ENCODE measurements around the gene SLC35F3. TPM values are rescaled to one million over a fixed set of nuclear protein-coding genes. Genes with fewer than 3 reads are reported as not detected.
"Not testable (repeated sequence)": the region's sequence is repeated elsewhere in the genome, so short reads cannot be mapped to it uniquely, and the experiment has no call there.

Gene SLC35F3
- polyA plus RNA-seq, 1 donor (not counting 4 experiments of a cell fraction or from before 2014, with no cell fraction given) = 13.8 TPM

DNA sequence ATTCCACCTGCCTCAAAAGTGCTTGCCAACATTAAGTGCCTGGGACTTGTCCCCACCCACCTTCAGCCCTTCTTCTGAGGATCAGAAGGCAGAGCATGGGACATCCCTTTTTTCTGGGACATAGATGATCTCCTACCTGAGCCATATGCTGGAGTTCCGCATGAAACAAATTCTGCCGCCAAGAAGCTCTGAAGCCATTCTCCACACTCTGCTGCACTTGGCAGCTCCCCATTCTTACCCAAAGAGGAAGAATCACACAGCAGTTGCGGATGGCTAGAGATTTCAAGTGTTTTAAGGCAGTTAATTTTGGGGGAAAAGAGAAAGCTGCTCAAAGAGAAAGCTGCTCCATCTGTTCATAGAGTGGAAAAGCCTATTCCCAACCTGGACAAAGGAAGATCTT lies 271.5 kb downstream of the SLC35F3 start:
- no peak overlapping the region for H3K4me3 ChIP-seq (ENCODE audit: control insufficient read depth in 2 of 3, extremely low read depth in 1 of 3, insufficient read depth in 2 of 3, low read depth in 1 of 3, low read length in 3 of 3)
- no peak overlapping the region for H3K9ac ChIP-seq (ENCODE audit: control insufficient read depth, extremely low read depth, insufficient read depth, low read length)
- FAIRE-seq (no peak), DNase-seq (ENCODE audit: low read depth, low spot score) (no peak)
- no peak overlapping the region for H3K27ac ChIP-seq (ENCODE audit: control insufficient read depth, insufficient read depth, low read length)
- H3K36me3 ChIP-seq (ENCODE audit: control insufficient read depth in 2 of 2, extremely low read depth in 1 of 2, insufficient read depth in 2 of 2, low read length in 2 of 2) = no peaks in the 10 kb centered on the region
- TF ChIP-seq CTCF (optimal IDR thresholded peaks at IDR 0.05 in 1 of 3, IDR thresholded peaks at IDR 0.05 in 1 of 3, conservative IDR thresholded peaks at IDR 0.05 in 1 of 3; ENCODE audit: extremely low read depth in 1 of 3, insufficient read depth in 2 of 3, low read length in 3 of 3) = no peak
- TF ChIP-seq EZH2 (IDR thresholded peaks at IDR 0.05; ENCODE audit: low read length) = no peak
- peaks cover 3% of the 10 kb centered on the region for H3K9me3 ChIP-seq (ENCODE audit: control insufficient read depth, low read depth, low read length)
- no peak overlapping the region for H2AFZ ChIP-seq (ENCODE audit: control insufficient read depth, low read length)
- dilution Hi-C loops (cut with MboI; ENCODE audit: extremely low pct_ligation_motif_present, low sequenced_read_pairs) = no loop called here
- no peaks in the 10 kb centered on the region for H3K27me3 ChIP-seq (ENCODE audit: control insufficient read depth, extremely low read depth, insufficient read depth, low read length)
- no peaks in the 10 kb centered on the region for H3K9me1 ChIP-seq (ENCODE audit: control insufficient read depth, extremely low read depth, insufficient read depth, low read length)
- no peaks in the 10 kb centered on the region for H3K4me1 ChIP-seq (ENCODE audit: control insufficient read depth, extremely low read depth, insufficient read depth, low read length)
- H3K4me2 ChIP-seq (ENCODE audit: control insufficient read depth, extremely low read depth, insufficient read depth, low read depth, low read length) = no peak overlapping the region
- H4K20me1 ChIP-seq (ENCODE audit: control insufficient read depth, extremely low read depth, insufficient read depth, low read length) = no peaks in the 10 kb centered on the region
- no peaks in the 10 kb centered on the region for H3K79me2 ChIP-seq (ENCODE audit: control insufficient read depth, insufficient read depth, low read length)

DNA sequence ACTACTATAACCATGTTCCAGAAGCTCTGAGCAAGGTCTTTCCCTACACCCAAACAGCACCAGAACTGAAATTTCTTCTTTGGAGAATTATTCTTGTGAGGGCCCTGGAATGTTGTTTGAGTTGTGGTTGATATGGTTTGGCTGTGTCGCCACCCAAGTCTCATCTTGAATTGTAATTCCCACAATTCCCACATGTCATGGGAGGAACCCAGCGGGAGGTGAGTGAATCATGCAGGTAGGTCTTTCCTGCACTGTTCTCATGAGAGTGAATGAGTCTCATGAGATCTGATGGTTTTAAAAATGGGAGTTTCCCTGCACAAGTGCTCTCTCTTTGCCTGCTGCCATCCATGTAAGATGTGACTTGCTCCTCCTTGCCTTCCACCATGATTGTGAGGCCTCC lies 272.4 kb downstream of the SLC35F3 start:
- dilution Hi-C loops (cut with MboI; ENCODE audit: extremely low pct_ligation_motif_present, low sequenced_read_pairs); H3K4me2 ChIP-seq (ENCODE audit: control insufficient read depth, extremely low read depth, insufficient read depth, low read depth, low read length); H3K27me3 ChIP-seq (ENCODE audit: control insufficient read depth, extremely low read depth, insufficient read depth, low read length); H3K9me3 ChIP-seq (ENCODE audit: control insufficient read depth, low read depth, low read length); H3K36me3 ChIP-seq (ENCODE audit: control insufficient read depth in 2 of 2, extremely low read depth in 1 of 2, insufficient read depth in 2 of 2, low read length in 2 of 2); H3K4me3 ChIP-seq (ENCODE audit: control insufficient read depth in 2 of 3, extremely low read depth in 1 of 3, insufficient read depth in 2 of 3, low read depth in 1 of 3, low read length in 3 of 3); H3K27ac ChIP-seq (ENCODE audit: control insufficient read depth, insufficient read depth, low read length); H3K9ac ChIP-seq (ENCODE audit: control insufficient read depth, extremely low read depth, insufficient read depth, low read length); H3K79me2 ChIP-seq (ENCODE audit: control insufficient read depth, insufficient read depth, low read length); H4K20me1 ChIP-seq (ENCODE audit: control insufficient read depth, extremely low read depth, insufficient read depth, low read length); H2AFZ ChIP-seq (ENCODE audit: control insufficient read depth, low read length); DNase-seq (ENCODE audit: low read depth, low spot score); FAIRE-seq; H3K9me1 ChIP-seq (ENCODE audit: control insufficient read depth, extremely low read depth, insufficient read depth, low read length); H3K4me1 ChIP-seq (ENCODE audit: control insufficient read depth, extremely low read depth, insufficient read depth, low read length): not testable (repeated sequence)

GRCh38 chr1:234185438-234185837 lies 281.0 kb downstream of the SLC35F3 start:
- H3K79me2 ChIP-seq (ENCODE audit: control insufficient read depth, insufficient read depth, low read length) = no peaks in the 10 kb centered on the region

More at GRCh38 chr1:234185438-234185837, 281.0 kb downstream of the SLC35F3 start:
- peaks cover 40% of the 10 kb centered on the region for H3K4me1 ChIP-seq (ENCODE audit: control insufficient read depth, extremely low read depth, insufficient read depth, low read length)
- no peak overlapping the region for H2AFZ ChIP-seq (ENCODE audit: control insufficient read depth, low read length)
- peaks cover 3% of the 10 kb centered on the region for H3K9me1 ChIP-seq (ENCODE audit: control insufficient read depth, extremely low read depth, insufficient read depth, low read length)
- FAIRE-seq = no peak
- peaks cover 0 to 2% of the 10 kb centered on the region in 2 experiments for H3K36me3 ChIP-seq (ENCODE audit: control insufficient read depth in 2 of 2, extremely low read depth in 1 of 2, insufficient read depth in 2 of 2, low read length in 2 of 2)
- peak overlapping the region; percentile 55 for H3K4me2 ChIP-seq (ENCODE audit: control insufficient read depth, extremely low read depth, insufficient read depth, low read depth, low read length)
- no peaks in the 10 kb centered on the region for H3K27me3 ChIP-seq (ENCODE audit: control insufficient read depth, extremely low read depth, insufficient read depth, low read length)
- H3K27ac ChIP-seq (ENCODE audit: control insufficient read depth, insufficient read depth, low read length) = peak overlapping the region; percentile 15
- no peaks in the 10 kb centered on the region for H4K20me1 ChIP-seq (ENCODE audit: control insufficient read depth, extremely low read depth, insufficient read depth, low read length)
- no peak for DNase-seq (ENCODE audit: low read depth, low spot score)
- H3K9ac ChIP-seq (ENCODE audit: control insufficient read depth, extremely low read depth, insufficient read depth, low read length) = no peak overlapping the region
- dilution Hi-C loops (cut with MboI; ENCODE audit: extremely low pct_ligation_motif_present, low sequenced_read_pairs) = no loop called here
- no peak overlapping the region for H3K4me3 ChIP-seq (ENCODE audit: control insufficient read depth in 2 of 3, extremely low read depth in 1 of 3, insufficient read depth in 2 of 3, low read depth in 1 of 3, low read length in 3 of 3)
- TF ChIP-seq EZH2 (IDR thresholded peaks at IDR 0.05; ENCODE audit: low read length) (no peak), CTCF (optimal IDR thresholded peaks at IDR 0.05 in 1 of 3, IDR thresholded peaks at IDR 0.05 in 1 of 3, conservative IDR thresholded peaks at IDR 0.05 in 1 of 3; ENCODE audit: extremely low read depth in 1 of 3, insufficient read depth in 2 of 3, low read length in 3 of 3) (no peak)
- H3K9me3 ChIP-seq (ENCODE audit: control insufficient read depth, low read depth, low read length) = no peaks in the 10 kb centered on the region
